Astrocyte (in vitro differentiated cells and primary cell): Measurements from ENCODE around the gene PPBP.

Experiments used
- CTCF ChIP-seq: IDR thresholded peaks from 2 replicates; pipeline ENCODE4 v1.5.1; 2011; ENCODE audit warnings: low read depth, mild to moderate bottlenecking, inconsistent platforms, low read length, moderate library complexity; ENCODE audit not compliant: insufficient read depth
- EZH2 ChIP-seq: IDR thresholded peaks from 2 replicates; pipeline ENCODE4 v1.6.1; 2012; ENCODE audit warnings: mild to moderate bottlenecking, low read length, inconsistent platforms; ENCODE audit not compliant: insufficient read depth

- TF ChIP-seq EZH2, result no peak
- TF ChIP-seq CTCF, result no peak
These were observed 18.0 kb downstream of the PPBP start for GRCh38 chr4:73970011-73970410.
